IMR-90 (cell line): ENCODE data around the gene FOSB. TPM values are rescaled to one million over a fixed set of nuclear protein-coding genes. Genes with fewer than 3 reads are reported as not detected.

ENCODE experiments used
- ATAC-seq: fragments of 200-7000 bp; cut with Tn5 transposase; 2 replicates; pipeline ENCODE4 v1.9.1; 2020; ENCODE audit warnings: low read depth, mild to moderate bottlenecking, moderate library complexity
- BruUV-seq: library from RNA; stranded (reverse); fragments of 400-500 nt; replicated peaks from 2 replicates; lab custom pipeline; 2021; lab: Mats Ljungman, UMichigan
- CTCF ChIA-PET: fragments of 300-600 bp; formaldehyde crosslinking; extraction: SDS; loops from one replicate; lab custom pipeline; 2021; ENCODE audit warnings: antibody characterized with exemption; lab: Yijun Ruan, JAX
- POLR2A ChIA-PET: fragments of 300-600 bp; sonication (Branson Sonifier 250); formaldehyde crosslinking; loops from one replicate; lab custom pipeline; 2022; ENCODE audit warnings: antibody characterized with exemption; ENCODE audit not compliant: unreplicated experiment; lab: Charles Lee
- DNase-seq: peaks from one replicate; pipeline ENCODE4 v3.0.0; 2013
- H2AFZ ChIP-seq: replicated peaks from 2 replicates; pipeline ENCODE3; 2013; ENCODE audit warnings: low read length, mild to moderate bottlenecking; ENCODE audit not compliant: poor library complexity
- H2AK5ac ChIP-seq: 2 replicates; pipeline ENCODE4 v1.6.1; 2013; ENCODE audit warnings: low read depth, low read length, inconsistent platforms
- H2AK9ac ChIP-seq: replicated peaks from 2 replicates; pipeline ENCODE3; 2013; ENCODE audit warnings: mild to moderate bottlenecking, low read depth, low read length, moderate library complexity; ENCODE audit not compliant: poor library complexity
- H2BK120ac ChIP-seq: 2 replicates; pipeline ENCODE4 v1.6.1; 2013; ENCODE audit warnings: low read depth, low read length, inconsistent platforms
- H2BK15ac ChIP-seq: 3 replicates; pipeline ENCODE4 v1.6.1; 2013; ENCODE audit warnings: low read depth, low read length, inconsistent platforms
- H2BK20ac ChIP-seq: 2 replicates; pipeline ENCODE4 v1.6.1; 2013; ENCODE audit warnings: low read depth, mild to moderate bottlenecking, inconsistent platforms, low read length, moderate library complexity
- H2BK5ac ChIP-seq: 2 replicates; pipeline ENCODE4 v1.6.1; 2013; ENCODE audit warnings: mild to moderate bottlenecking, low read depth, low read length, inconsistent platforms; ENCODE audit not compliant: poor library complexity, severe bottlenecking
- H3K14ac ChIP-seq: replicated peaks from 2 replicates; pipeline ENCODE4 v1.6.1; 2013; ENCODE audit warnings: low read depth, low read length, inconsistent platforms
- H3K18ac ChIP-seq: 2 replicates; pipeline ENCODE4 v1.6.1; 2013; ENCODE audit warnings: low read depth, low read length, control low read depth
- H3K23ac ChIP-seq: 2 replicates; pipeline ENCODE4 v1.6.1; 2013; ENCODE audit warnings: low read depth, low read length, inconsistent platforms
- H3K27ac ChIP-seq: 2 replicates; pipeline ENCODE4 v1.5.1; 2013; ENCODE audit warnings: mild to moderate bottlenecking, control low read depth, low read length; ENCODE audit not compliant: insufficient read depth
- H3K27me3 ChIP-seq: 2 replicates; pipeline ENCODE4 v1.6.1; 2013; ENCODE audit warnings: low read length; ENCODE audit not compliant: control insufficient read depth, insufficient read depth
- H3K36me3 ChIP-seq: 2 replicates; pipeline ENCODE4 v1.6.1; 2013; ENCODE audit warnings: low read length, mixed read lengths; ENCODE audit not compliant: control insufficient read depth, insufficient read depth
- H3K4ac ChIP-seq: 2 replicates; pipeline ENCODE4 v1.6.1; 2013; ENCODE audit warnings: low read depth, low read length, inconsistent platforms
- H3K4me1 ChIP-seq: 2 replicates; pipeline ENCODE4 v1.6.1; 2013; ENCODE audit warnings: low read length, mixed read lengths; ENCODE audit not compliant: control insufficient read depth, insufficient read depth
- H3K4me2 ChIP-seq: 2 replicates; pipeline ENCODE4 v1.6.1; 2013; ENCODE audit warnings: low read depth, mild to moderate bottlenecking, control low read depth, low read length, moderate library complexity
- H3K4me3 ChIP-seq: 2 replicates; pipeline ENCODE4 v1.5.1; 2013; ENCODE audit warnings: low read depth, mild to moderate bottlenecking, control low read depth, low read length, moderate library complexity; ENCODE audit not compliant: insufficient read depth
- H3K56ac ChIP-seq: 2 replicates; pipeline ENCODE4 v1.6.1; 2013; ENCODE audit warnings: low read length, inconsistent platforms; ENCODE audit not compliant: insufficient read depth; ENCODE audit errors: extremely low read depth
- H3K79me1 ChIP-seq, 2 experiments: 2 replicates each; pipeline ENCODE4 v1.6.1; 2013; ENCODE audit warnings: low read length in 2 of 2, inconsistent platforms in 1 of 2, low read depth in 1 of 2
- H3K9ac ChIP-seq: 2 replicates; pipeline ENCODE4 v1.6.1; 2013; ENCODE audit warnings: low read depth, low read length, control low read depth
- H3K9me1 ChIP-seq: 2 replicates; pipeline ENCODE4 v1.6.1; 2013; ENCODE audit warnings: low read length, inconsistent platforms; ENCODE audit not compliant: insufficient read depth
- H3K9me3 ChIP-seq: 2 replicates; pipeline ENCODE4 v1.6.1; 2013; ENCODE audit warnings: low read length; ENCODE audit not compliant: control insufficient read depth, insufficient read depth
- H4K20me1 ChIP-seq: 2 replicates; pipeline ENCODE4 v1.6.1; 2013; ENCODE audit warnings: low read length, inconsistent platforms; ENCODE audit not compliant: insufficient read depth
- H4K5ac ChIP-seq: 2 replicates; pipeline ENCODE4 v1.6.1; 2013; ENCODE audit warnings: mild to moderate bottlenecking, low read depth, low read length, control low read depth
- H4K8ac ChIP-seq, 2 experiments: 2 replicates each; pipeline ENCODE4 v1.6.1; 2013; ENCODE audit warnings: low read depth in 2 of 2, low read length in 2 of 2, control low read depth in 1 of 2, inconsistent platforms in 1 of 2
- H4K91ac ChIP-seq: 2 replicates; pipeline ENCODE4 v1.6.1; 2013; ENCODE audit warnings: low read depth, low read length, inconsistent platforms; ENCODE audit not compliant: insufficient read depth
- BHLHE40 ChIP-seq: fragments of 150-350 bp; IDR thresholded peaks from 2 replicates; pipeline ENCODE4 v1.6.1; 2016; ENCODE audit warnings: mild to moderate bottlenecking, low read depth, low read length
- CHD1 ChIP-seq: IDR thresholded peaks from 2 replicates; pipeline ENCODE4 v1.6.1; 2012; ENCODE audit warnings: low read depth, low read length, improper control_type of control experiment
- ELK1 ChIP-seq: fragments of 150-350 bp; IDR thresholded peaks from 2 replicates; pipeline ENCODE4 v1.6.1; 2016; ENCODE audit warnings: low read depth, mild to moderate bottlenecking, low read length, moderate library complexity, borderline replicate concordance
- MAFK ChIP-seq: IDR thresholded peaks from 2 replicates; pipeline ENCODE4 v1.6.1; 2012; ENCODE audit warnings: low read depth, low read length, improper control_type of control experiment
- MAZ ChIP-seq: IDR thresholded peaks from 2 replicates; pipeline ENCODE4 v1.6.1; 2012; ENCODE audit warnings: low read depth, mild to moderate bottlenecking, low read length, improper control_type of control experiment, moderate library complexity, borderline replicate concordance
- MXI1 ChIP-seq: IDR thresholded peaks from 2 replicates; pipeline ENCODE4 v1.6.1; 2012; ENCODE audit warnings: low read depth, mild to moderate bottlenecking, low read length, moderate library complexity, borderline replicate concordance
- NFE2L2 ChIP-seq: fragments of 150-350 bp; IDR thresholded peaks from 2 replicates; pipeline ENCODE4 v1.6.1; 2016; ENCODE audit warnings: low read depth, mild to moderate bottlenecking, low read length
- POLR2A ChIP-seq: IDR thresholded peaks from 2 replicates; pipeline ENCODE4 v1.6.1; 2012; ENCODE audit warnings: mild to moderate bottlenecking, low read depth, low read length
- RAD21 ChIP-seq: IDR thresholded peaks from 2 replicates; pipeline ENCODE4 v1.6.1; 2012; ENCODE audit warnings: low read length, improper control_type of control experiment
- RCOR1 ChIP-seq: IDR thresholded peaks from 2 replicates; pipeline ENCODE4 v1.6.1; 2012; ENCODE audit warnings: mild to moderate bottlenecking, low read length, improper control_type of control experiment; ENCODE audit not compliant: insufficient replicate concordance
- RFX5 ChIP-seq: IDR thresholded peaks from 2 replicates; pipeline ENCODE4 v1.8.0; 2012; ENCODE audit warnings: low read depth, mild to moderate bottlenecking, low read length, moderate library complexity
- SMC3 ChIP-seq: fragments of 150-350 bp; IDR thresholded peaks from 2 replicates; pipeline ENCODE4 v1.6.1; 2016; ENCODE audit warnings: low read depth, mild to moderate bottlenecking, antibody characterized with exemption, low read length, moderate library complexity
- WGBS, 2 experiments: methylation state at CpG; one replicate each; pipeline versions ENCODE4 v1.1.5 to v1.1.7; 2013; ENCODE audit warnings: missing lambda C conversion rate in 2 of 2; ENCODE audit not compliant: insufficient read length in 1 of 2; ENCODE audit errors: extremely low coverage in 2 of 2; 5-methylcytosine and 5-hydroxymethylcytosine counted together
- dilution Hi-C: fragments of 300-500 bp; cut with HindIII; formaldehyde crosslinking; loops from one replicate; pipeline ENCODE4 v1.14.3; 2018; ENCODE audit warnings: low sequenced_read_pairs; ENCODE audit not compliant: unreplicated experiment
- in situ Hi-C: fragments of 300-500 bp; cut with MboI; formaldehyde crosslinking; loops from 3 replicates; pipeline ENCODE4 v1.14.3; 2019; ENCODE audit warnings: low sequenced_read_pairs, inconsistent platforms, mixed read lengths
- intact Hi-C: fragments of 100-400 bp; cut with micrococcal nuclease; formaldehyde crosslinking; loops from 2 replicates; pipeline ENCODE4 v1.10.0; 2022
- polyA plus RNA-seq, 3 experiments: library from polyadenylated mRNA; depleted of rRNA; stranded (reverse); fragments of >200 nt; gene quantifications; 2 replicates each; pipeline ENCODE4 v1.2.3, GENCODE V29; 2012; ENCODE audit warnings: low replicate concordance in 1 of 3
- total RNA-seq: library from RNA; depleted of rRNA; stranded (reverse); fragments of >200 nt; gene quantifications from 2 replicates; pipeline ENCODE4 v1.2.3, GENCODE V29; 2012
- TF ChIP-seq, protein P1 (sequence below): fragments of 150-350 bp; IDR thresholded peaks from 2 replicates; pipeline ENCODE4 v1.6.1; 2017; ENCODE audit warnings: mild to moderate bottlenecking, antibody characterized with exemption, low read length, low read depth

The FOSB gene
- total and polyA plus RNA-seq, 2 of the 4 experiments (the other 2 are of a cell fraction) = 11.1 to 15.6 TPM

- peak overlapping the region; percentile 100; the same call in 2 of the 3 replicates for H2BK15ac ChIP-seq
- H3K4me3 ChIP-seq = peak overlapping the region; percentile 92; the same call in 1 of the 2 replicates
- dilution Hi-C loops (no loop called here), in situ Hi-C loops (no loop called here), intact Hi-C loops (loop anchor here (5.0 kb wide), 2 partner anchors 136 to 186 kb away; partner anchors contain the start of genes QPCTL and SNRPD2)
- peak overlapping the region; percentile 15; the same call in 1 of the 2 replicates for H3K18ac ChIP-seq
- H3K27ac ChIP-seq = peak overlapping the region; percentile 36
- peaks cover 11% of the 10 kb centered on the region for H3K4me1 ChIP-seq
- no peak overlapping the region for H3K56ac ChIP-seq
- peaks cover 0 to 41% of the 10 kb centered on the region in 2 experiments; a peak in 2 of 4 replicates for H3K79me1 ChIP-seq
- H4K5ac ChIP-seq = peak overlapping the region; percentile 51
- peak overlapping the region; percentile 83 for H4K91ac ChIP-seq
- CTCF ChIA-PET = interaction anchor here (0.6 to 0.7 kb wide), 2 partner anchors 201 to 872 kb away, joined by 3 read pairs; no protein-coding TSS in a partner anchor
- peak overlapping the region; percentile 97 for H3K14ac ChIP-seq
- no peaks in the 10 kb centered on the region for H3K27me3 ChIP-seq
- peak overlapping the region; percentile 98 for H3K23ac ChIP-seq
- DNase-seq (no peak), ATAC-seq (no peak)
- H2BK120ac ChIP-seq = peak overlapping the region; percentile 95
- H2AFZ ChIP-seq = peak overlapping the region; percentile 98
- peak overlapping the region; percentile 81 for H3K4me2 ChIP-seq
- peak overlapping the region; percentile 85 for H3K4ac ChIP-seq
- peaks cover 2% of the 10 kb centered on the region; the same call in 1 of the 2 replicates for H3K36me3 ChIP-seq
- H2BK20ac ChIP-seq = peak overlapping the region; percentile 89
- WGBS, 2 experiments = no CpG with 5 or more reads among the region's 5 CpGs
- peak overlapping the region; percentile 19 for H3K9ac ChIP-seq
- no peaks in the 10 kb centered on the region for H3K9me3 ChIP-seq
- no TSS peak for BruUV-seq
- peak overlapping the region; percentile 83 to 91 for H4K8ac ChIP-seq
- peaks cover 12% of the 10 kb centered on the region for H3K9me1 ChIP-seq
- peak overlapping the region; percentile 63 for H2BK5ac ChIP-seq
- TF ChIP-seq, protein P1, sequence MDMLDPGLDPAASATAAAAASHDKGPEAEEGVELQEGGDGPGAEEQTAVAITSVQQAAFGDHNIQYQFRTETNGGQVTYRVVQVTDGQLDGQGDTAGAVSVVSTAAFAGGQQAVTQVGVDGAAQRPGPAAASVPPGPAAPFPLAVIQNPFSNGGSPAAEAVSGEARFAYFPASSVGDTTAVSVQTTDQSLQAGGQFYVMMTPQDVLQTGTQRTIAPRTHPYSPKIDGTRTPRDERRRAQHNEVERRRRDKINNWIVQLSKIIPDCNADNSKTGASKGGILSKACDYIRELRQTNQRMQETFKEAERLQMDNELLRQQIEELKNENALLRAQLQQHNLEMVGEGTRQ = no peak
- TF ChIP-seq ELK1 = no peak
- TF ChIP-seq MAFK = no peak
- no peak for TF ChIP-seq BHLHE40
- no peak for TF ChIP-seq RFX5
- TF ChIP-seq RAD21 = no peak
- TF ChIP-seq POLR2A = no peak
- TF ChIP-seq SMC3 = no peak
- no peak for TF ChIP-seq RCOR1
- no peak for TF ChIP-seq MXI1
- no peak for TF ChIP-seq NFE2L2
- TF ChIP-seq CHD1 = no peak
- TF ChIP-seq MAZ = no peak
- H4K20me1 ChIP-seq = peaks cover 21% of the 10 kb centered on the region
- peak overlapping the region; percentile 91 for H2AK9ac ChIP-seq
- POLR2A ChIA-PET = no interaction called here
- peak overlapping the region; percentile 100 for H2AK5ac ChIP-seq
These were observed 38.1 kb downstream of the FOSB start for GRCh38 chr19:45505996-45506245.
